GM23248 (cell line): Measurements from ENCODE around the gene MYO7B. TPM values are rescaled to one million over a fixed set of nuclear protein-coding genes. Genes with fewer than 3 reads are reported as not detected.

Source experiments
- DNase-seq: peaks from one replicate; pipeline ENCODE4 v3.0.0-alpha.2; 2015
- H2AFZ ChIP-seq: fragments of 200-600 bp; sonication (generic); 2 replicates; pipeline ENCODE4 v1.6.1; 2016; ENCODE audit warnings: antibody characterized with exemption
- H3F3A ChIP-seq: fragments of 200-600 bp; sonication (generic); 2 replicates; pipeline ENCODE4 v1.6.1; 2016; ENCODE audit warnings: mild to moderate bottlenecking, antibody characterized with exemption, mixed run types; ENCODE audit not compliant: insufficient read depth
- H3K27ac ChIP-seq: fragments of 200-600 bp; sonication (generic); 2 replicates; pipeline ENCODE4 v1.5.1; 2016; ENCODE audit warnings: mild to moderate bottlenecking
- H3K27me3 ChIP-seq: fragments of 200-600 bp; sonication (generic); replicated peaks from 2 replicates; pipeline ENCODE4 v1.6.1; 2016; ENCODE audit warnings: mild to moderate bottlenecking; ENCODE audit not compliant: insufficient read depth
- H3K36me3 ChIP-seq: fragments of 200-600 bp; sonication (generic); 2 replicates; pipeline ENCODE4 v1.6.1; 2016; ENCODE audit warnings: low read depth, mild to moderate bottlenecking
- H3K4me1 ChIP-seq: fragments of 200-600 bp; sonication (generic); 2 replicates; pipeline ENCODE4 v1.6.1; 2016; ENCODE audit warnings: mild to moderate bottlenecking; ENCODE audit not compliant: insufficient read depth
- H3K4me2 ChIP-seq: fragments of 200-600 bp; sonication (generic); one replicate; pipeline ENCODE4 v1.6.1; 2016; ENCODE audit warnings: mild to moderate bottlenecking; ENCODE audit not compliant: unreplicated experiment
- H3K4me3 ChIP-seq: fragments of 200-600 bp; sonication (generic); 2 replicates; pipeline ENCODE4 v1.5.1; 2016; ENCODE audit warnings: mild to moderate bottlenecking
- H3K79me2 ChIP-seq: fragments of 200-600 bp; sonication (generic); 2 replicates; pipeline ENCODE4 v1.6.1; 2016; ENCODE audit warnings: mild to moderate bottlenecking; ENCODE audit not compliant: insufficient read depth
- H3K9ac ChIP-seq: fragments of 200-600 bp; sonication (generic); 2 replicates; pipeline ENCODE4 v1.6.1; 2016; ENCODE audit warnings: mild to moderate bottlenecking
- H3K9me2 ChIP-seq: fragments of 200-600 bp; sonication (generic); 2 replicates; pipeline ENCODE4 v1.6.1; 2016; ENCODE audit warnings: mixed run types, mild to moderate bottlenecking, moderate library complexity; ENCODE audit not compliant: insufficient read depth
- H3K9me3 ChIP-seq: fragments of 200-600 bp; sonication (generic); one replicate; pipeline ENCODE4 v1.6.1; 2017; ENCODE audit warnings: low read depth
- H4K20me1 ChIP-seq: fragments of 200-600 bp; sonication (generic); 2 replicates; pipeline ENCODE4 v1.6.0; 2016; ENCODE audit not compliant: insufficient read depth
- EZH2 ChIP-seq: fragments of 200-600 bp; sonication (generic); IDR thresholded peaks from 2 replicates; pipeline ENCODE4 v1.6.1; 2018; ENCODE audit warnings: antibody characterized with exemption, mild to moderate bottlenecking; ENCODE audit not compliant: insufficient read depth, poor library complexity, severe bottlenecking
- EZH2phosphoT487 ChIP-seq: fragments of 200-600 bp; sonication (generic); IDR thresholded peaks from 2 replicates; pipeline ENCODE4 v1.6.1; 2018; ENCODE audit warnings: antibody characterized with exemption, moderate library complexity, mild to moderate bottlenecking, low read depth; ENCODE audit not compliant: insufficient read depth
- WGBS, 2 experiments: methylation state at CpG; one replicate each; pipeline ENCODE4 v1.1.6; 2015 to 2017; ENCODE audit warnings: low lambda C conversion rate in 2 of 2, low coverage in 1 of 2; ENCODE audit errors: missing lambda C conversion rate in 2 of 2; 5-methylcytosine and 5-hydroxymethylcytosine counted together
- in situ Hi-C: fragments of 300-500 bp; cut with MboI; formaldehyde crosslinking; loops from 2 replicates; pipeline ENCODE4 v1.15.0; 2020
- polyA plus RNA-seq: library from polyadenylated mRNA; unstranded; fragments of >200 nt; fragmentation: Nextera tagmentation; extraction: Ambion mirVana; gene quantifications from 2 replicates; pipeline ENCODE4 v1.2.1, GENCODE V29; 2016
- total RNA-seq: library from RNA; depleted of rRNA; stranded (reverse); fragments of >200 nt; shearing (Covaris generic); gene quantifications from 2 replicates; pipeline ENCODE4 v1.2.3, GENCODE V29; 2014

MYO7B gene
- total and polyA plus RNA-seq, 2 experiments from 2014 or later, result not detected

DNA sequence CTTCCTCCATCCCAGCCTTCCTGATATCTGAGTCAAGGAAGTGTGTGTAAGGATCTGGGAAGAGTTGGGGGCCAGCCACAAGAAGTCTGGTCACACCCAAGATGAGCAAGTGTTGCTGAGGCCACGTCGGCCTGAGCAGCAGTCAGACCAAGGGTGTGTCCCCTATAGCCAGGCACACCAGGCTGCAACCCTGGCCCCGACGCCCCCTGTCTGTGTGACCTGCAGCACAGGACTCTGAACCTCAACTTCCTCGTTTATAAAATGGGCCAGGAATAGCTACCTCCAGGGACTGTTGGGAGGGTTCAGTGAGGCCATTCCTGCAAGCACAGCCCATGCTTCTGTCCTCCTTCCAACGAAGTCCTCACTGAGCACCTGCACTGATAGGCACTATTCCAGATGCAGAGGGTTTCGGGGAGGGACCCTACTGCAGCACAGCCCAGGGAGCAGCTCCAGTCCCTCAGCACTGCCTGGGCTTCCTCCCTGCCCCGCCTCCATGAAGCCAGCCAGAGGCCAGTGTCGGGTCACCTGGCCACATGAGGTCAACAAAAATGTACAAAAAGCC is 126.5 kb downstream of the MYO7B start:
- H3K9ac ChIP-seq, result peak overlapping the region; percentile 54
- H3K9me3 ChIP-seq, result no peaks in the 10 kb centered on the region
- TF ChIP-seq EZH2phosphoT487, result no peak
- TF ChIP-seq EZH2, result no peak
- 32 to 34% methylated on average over 8 to 9 of the region's 9 CpGs for WGBS, 2 experiments
- H3F3A ChIP-seq, result no peaks in the 10 kb centered on the region
- peak; percentile 86 for DNase-seq
- no peaks in the 10 kb centered on the region for H3K36me3 ChIP-seq
- no peaks in the 10 kb centered on the region for H3K9me2 ChIP-seq
- no peak overlapping the region for H3K4me3 ChIP-seq
- peaks cover 16% of the 10 kb centered on the region for H3K4me1 ChIP-seq
- peak overlapping the region; percentile 73 for H3K27ac ChIP-seq
- peaks cover 42% of the 10 kb centered on the region for H3K79me2 ChIP-seq
- peak overlapping the region; percentile 62 for H3K4me2 ChIP-seq
- no peaks in the 10 kb centered on the region for H4K20me1 ChIP-seq
- in situ Hi-C loops, result no loop called here
- no peaks in the 10 kb centered on the region for H3K27me3 ChIP-seq
- no peak overlapping the region for H2AFZ ChIP-seq

DNA sequence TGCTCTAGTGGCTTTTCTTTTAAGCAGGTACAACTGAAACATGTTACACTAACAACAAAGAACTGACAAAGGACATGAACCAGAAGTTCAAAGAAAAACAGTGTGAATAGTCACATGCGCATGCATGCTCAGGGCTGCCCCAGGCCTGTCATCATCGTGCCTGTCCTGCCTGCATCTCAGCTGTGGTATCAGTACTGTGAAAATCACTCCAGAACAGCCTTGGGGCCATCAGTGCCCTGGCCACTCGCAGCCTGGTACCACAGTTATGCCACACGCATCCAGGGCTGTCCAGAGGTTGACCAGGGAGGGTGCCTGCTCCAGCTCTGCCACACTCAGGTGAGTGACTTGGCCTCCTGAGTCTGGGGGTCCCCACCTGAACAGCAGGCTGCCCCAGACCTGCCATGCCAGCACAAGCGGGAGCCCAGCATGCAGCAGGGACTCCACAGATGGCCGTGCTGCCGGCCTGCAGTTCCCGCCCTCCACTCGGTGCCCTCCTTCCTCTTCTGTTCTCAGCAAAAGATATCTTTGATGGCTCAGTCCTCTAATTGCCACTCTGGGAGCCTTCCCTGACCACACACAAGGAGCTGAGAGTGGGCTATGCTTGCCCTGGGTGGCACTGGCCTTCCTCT is 127.6 kb downstream of the MYO7B start:
- in situ Hi-C loops, result no loop called here
- Histone ChIP-seq H4K20me1 (no peaks in the 10 kb centered on the region), H3K9me2 (no peaks in the 10 kb centered on the region), H3F3A (no peaks in the 10 kb centered on the region), H3K36me3 (no peaks in the 10 kb centered on the region), H3K27me3 (no peaks in the 10 kb centered on the region), H3K4me3 (no peak overlapping the region), H3K4me2 (no peak overlapping the region), H3K9me3 (no peaks in the 10 kb centered on the region), H3K4me1 (peaks cover 16% of the 10 kb centered on the region), H3K79me2 (peaks cover 53% of the 10 kb centered on the region), H2AFZ (no peak overlapping the region), H3K27ac (no peak overlapping the region), H3K9ac (no peak overlapping the region)
- TF ChIP-seq EZH2phosphoT487 (no peak), EZH2 (no peak)
- WGBS, 2 experiments, result 63 to 69% methylated on average over 9 of the region's 9 CpGs
- DNase-seq, result peak; percentile 31

DNA sequence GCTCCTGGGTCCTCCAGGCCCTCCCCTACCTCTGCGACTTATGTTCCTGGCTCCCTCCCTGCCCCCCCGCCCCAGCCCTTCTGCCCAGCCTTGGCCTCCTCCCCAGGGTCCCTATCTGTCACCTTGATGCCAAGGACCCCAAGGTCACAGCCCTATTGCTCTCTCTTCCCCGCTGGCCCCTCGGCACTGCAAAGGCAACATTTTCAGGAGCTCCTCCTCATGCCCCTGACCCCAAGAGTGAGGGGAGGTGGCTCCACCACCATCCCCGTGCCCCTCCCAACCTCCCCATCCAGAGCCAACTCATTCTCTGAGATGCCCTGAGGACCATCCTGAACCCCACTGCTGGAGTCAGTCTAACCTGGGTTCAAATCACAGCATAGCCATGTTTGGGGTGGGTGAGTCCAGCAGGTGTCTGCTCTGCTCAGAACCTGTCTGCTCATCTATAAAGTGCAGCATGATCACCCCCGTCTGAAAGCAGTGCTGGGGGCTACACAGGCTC is 128.1 kb downstream of the MYO7B start:
- Histone ChIP-seq H3K9me3 (no peaks in the 10 kb centered on the region), H3K4me2 (no peak overlapping the region)
- in situ Hi-C loops, result no loop called here

DNA sequence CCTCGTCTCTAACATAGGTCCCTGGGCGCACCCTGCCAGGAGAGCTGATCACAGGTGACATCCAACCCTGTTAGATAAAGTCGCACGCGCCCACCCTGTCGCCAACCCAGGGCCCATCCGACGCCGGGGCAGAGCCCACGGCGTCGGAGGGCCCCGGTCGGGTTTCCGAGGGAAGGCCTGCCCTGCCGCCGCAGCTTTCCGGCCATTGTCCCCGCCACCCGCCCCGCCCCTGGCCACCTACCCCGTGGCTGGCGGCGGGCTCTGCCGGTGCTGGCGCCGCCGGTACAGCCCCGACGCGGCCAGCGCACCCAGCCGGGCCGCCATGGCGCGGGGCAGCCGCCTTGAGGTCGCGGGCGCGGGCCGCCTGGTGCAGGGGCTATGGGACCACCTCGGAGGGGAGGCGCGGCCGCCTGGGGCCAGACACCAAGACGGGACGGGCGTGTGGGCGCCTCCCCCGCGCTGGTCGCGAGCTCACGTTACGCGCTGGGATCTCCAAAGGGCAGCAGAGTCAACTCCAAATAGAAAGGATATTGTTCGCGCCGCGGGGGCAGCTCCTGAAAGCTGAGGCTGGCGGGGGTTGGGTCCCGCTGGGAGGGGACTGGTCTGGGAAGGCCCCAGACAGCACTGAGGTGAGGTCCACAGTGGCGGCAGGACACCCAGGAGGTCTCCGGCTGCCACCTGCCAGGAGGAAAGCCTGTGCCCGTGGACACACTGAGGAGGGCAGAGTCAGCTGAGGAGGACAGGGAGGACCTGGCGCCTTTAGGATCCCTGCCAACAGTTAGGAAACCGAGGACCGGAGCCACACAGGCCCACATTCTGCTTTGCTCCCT is 128.8 kb downstream of the MYO7B start:
- WGBS, 2 experiments, result 16 to 22% methylated on average over 49 to 55 of the region's 69 CpGs
- Histone ChIP-seq H2AFZ (peak overlapping the region; percentile 56; the same call in 1 of the 2 replicates), H3K4me2 (peak overlapping the region; percentile 64)

More for the DNA sequence above, 128.1 kb downstream of the MYO7B start:
- no peak for DNase-seq
- H3K79me2 ChIP-seq, result peaks cover 56% of the 10 kb centered on the region
- 0 out of 2 replicates have a peak overlapping the region, but pooled peaks have one; percentile 44 for H3K9ac ChIP-seq
- H3K4me1 ChIP-seq, result peaks cover 16% of the 10 kb centered on the region
- TF ChIP-seq EZH2phosphoT487 (no peak), EZH2 (no peak)
- no peaks in the 10 kb centered on the region for H3K9me2 ChIP-seq
- WGBS, 2 experiments, result 65 to 68% methylated on average over 4 to 6 of the region's 6 CpGs
- no peak overlapping the region for H2AFZ ChIP-seq
- H3K36me3 ChIP-seq, result no peaks in the 10 kb centered on the region
- H4K20me1 ChIP-seq, result no peaks in the 10 kb centered on the region
- no peaks in the 10 kb centered on the region for H3F3A ChIP-seq
- no peaks in the 10 kb centered on the region for H3K27me3 ChIP-seq
- peak overlapping the region; percentile 59; the same call in 1 of the 2 replicates for H3K4me3 ChIP-seq
- H3K27ac ChIP-seq, result no peak overlapping the region

More for the DNA sequence above, 128.8 kb downstream of the MYO7B start:
- no peaks in the 10 kb centered on the region for H3K36me3 ChIP-seq
- peaks cover 16% of the 10 kb centered on the region for H3K4me1 ChIP-seq
- H3K9ac ChIP-seq, result peak overlapping the region; percentile 44
- peak; percentile 41 for DNase-seq
- H3K27me3 ChIP-seq, result no peaks in the 10 kb centered on the region
- peaks cover 56% of the 10 kb centered on the region for H3K79me2 ChIP-seq
- in situ Hi-C loops, result no loop called here
- no peaks in the 10 kb centered on the region for H3K9me3 ChIP-seq
- H3K4me3 ChIP-seq, result peak overlapping the region; percentile 59
- H3K9me2 ChIP-seq, result no peaks in the 10 kb centered on the region
- no peak for TF ChIP-seq EZH2phosphoT487
- no peak for TF ChIP-seq EZH2
- no peaks in the 10 kb centered on the region for H3F3A ChIP-seq
- H4K20me1 ChIP-seq, result no peaks in the 10 kb centered on the region
- no peak overlapping the region for H3K27ac ChIP-seq
